Measurements from ENCODE around the gene ARPC2. TPM values are rescaled to one million over a fixed set of nuclear protein-coding genes. Genes with fewer than 3 reads are reported as not detected.

Gene ARPC2
- total RNA-seq, 1 experiment from 2014 or later: 273 TPM

GRCh38 chr2:218296200-218296599 lies 79.2 kb downstream of the ARPC2 start:
- H4K20me1 ChIP-seq (ENCODE audit: insufficient read depth): no peaks in the 10 kb centered on the region
- H3F3A ChIP-seq (ENCODE audit: insufficient read depth, low read depth): peaks cover 69% of the 10 kb centered on the region
- H3K27me3 ChIP-seq (ENCODE audit: insufficient read depth, low read depth): no peaks in the 10 kb centered on the region
- H3K4me2 ChIP-seq: peak overlapping the region; percentile 75
- H3K27ac ChIP-seq: peak overlapping the region; percentile 96
- no peaks in the 10 kb centered on the region for H3K9me2 ChIP-seq (ENCODE audit: insufficient read depth)
- H3K79me2 ChIP-seq (ENCODE audit: low read depth): peaks cover 11% of the 10 kb centered on the region
- DNase-seq: no peak
- no peaks in the 10 kb centered on the region for H3K36me3 ChIP-seq (ENCODE audit: low read depth)
- H3K4me3 ChIP-seq: no peak overlapping the region
- H2AFZ ChIP-seq: no peak overlapping the region
- TF ChIP-seq CTCF (conservative IDR thresholded peaks at IDR 0.05) (no peak), EZH2 (IDR thresholded peaks at IDR 0.05; ENCODE audit: low read depth) (no peak)
- H3K9me3 ChIP-seq (ENCODE audit: insufficient read depth, low read depth): no peaks in the 10 kb centered on the region
- H3K4me1 ChIP-seq (replicated peaks; ENCODE audit: insufficient read depth): peaks cover 69% of the 10 kb centered on the region
- ChIA-PET CTCF (interaction anchor here (1.6 kb wide), 1 partner anchor 9 kb away, joined by 11 read pairs; no protein-coding TSS in a partner anchor), POLR2A (ENCODE audit: unreplicated experiment) (interaction anchor here (0.5 to 0.9 kb wide), 3 partner anchors 13 to 100 kb away, joined by 4 to 15 read pairs (median 6); no protein-coding TSS in a partner anchor)
- intact Hi-C loops (cut with micrococcal nuclease; ENCODE audit: unreplicated experiment): no loop called here
- BruUV-seq (replicated peaks): no TSS peak

- H3K27ac ChIP-seq: peak overlapping the region; percentile 96
- ChIA-PET CTCF (no interaction called here), POLR2A (ENCODE audit: unreplicated experiment) (interaction anchor here (0.5 kb wide), 1 partner anchor 99 kb away, joined by 4 read pairs; no protein-coding TSS in a partner anchor)
- peak overlapping the region; percentile 75 for H3K4me2 ChIP-seq
- intact Hi-C loops (cut with micrococcal nuclease; ENCODE audit: unreplicated experiment): no loop called here
- H3K27me3 ChIP-seq (ENCODE audit: insufficient read depth, low read depth): no peaks in the 10 kb centered on the region
- no peaks in the 10 kb centered on the region for H3K9me3 ChIP-seq (ENCODE audit: insufficient read depth, low read depth)
- no peaks in the 10 kb centered on the region for H3K36me3 ChIP-seq (ENCODE audit: low read depth)
- H3K9me2 ChIP-seq (ENCODE audit: insufficient read depth): no peaks in the 10 kb centered on the region
- H3K4me3 ChIP-seq: no peak overlapping the region
- no peak overlapping the region for H2AFZ ChIP-seq
- H4K20me1 ChIP-seq (ENCODE audit: insufficient read depth): no peaks in the 10 kb centered on the region
- BruUV-seq (replicated peaks): no TSS peak
- no peak for DNase-seq
- peaks cover 5% of the 10 kb centered on the region for H3K79me2 ChIP-seq (ENCODE audit: low read depth)
- peaks cover 72% of the 10 kb centered on the region for H3K4me1 ChIP-seq (replicated peaks; ENCODE audit: insufficient read depth)
- H3F3A ChIP-seq (ENCODE audit: insufficient read depth, low read depth): peaks cover 69% of the 10 kb centered on the region
- no peak for TF ChIP-seq EZH2 (IDR thresholded peaks at IDR 0.05; ENCODE audit: low read depth)
- no peak for TF ChIP-seq CTCF (conservative IDR thresholded peaks at IDR 0.05)
Measured at GRCh38 chr2:218296847-218297246, 79.9 kb downstream of the ARPC2 start.

- CTCF ChIA-PET: interaction anchor here (0.6 to 1.8 kb wide), 4 partner anchors 25 to 98 kb away, joined by 3 to 9 read pairs (median 4); no protein-coding TSS in a partner anchor
- Histone ChIP-seq H3K36me3 (ENCODE audit: low read depth) (no peaks in the 10 kb centered on the region), H3K9me2 (ENCODE audit: insufficient read depth) (no peaks in the 10 kb centered on the region), H3K4me2 (peak overlapping the region; percentile 75), H2AFZ (no peak overlapping the region), H3K79me2 (ENCODE audit: low read depth) (no peaks in the 10 kb centered on the region), H3K4me3 (no peak overlapping the region; the same call in 1 of the 2 replicates), H3K27me3 (ENCODE audit: insufficient read depth, low read depth) (no peaks in the 10 kb centered on the region), H3F3A (ENCODE audit: insufficient read depth, low read depth) (peaks cover 61% of the 10 kb centered on the region), H3K9me3 (ENCODE audit: insufficient read depth, low read depth) (no peaks in the 10 kb centered on the region), H3K4me1 (replicated peaks; ENCODE audit: insufficient read depth) (peaks cover 63% of the 10 kb centered on the region), H3K27ac (peak overlapping the region; percentile 96), H4K20me1 (ENCODE audit: insufficient read depth) (no peaks in the 10 kb centered on the region)
- BruUV-seq (replicated peaks): TSS peak; percentile 94
- no peak for DNase-seq
- POLR2A ChIA-PET (ENCODE audit: unreplicated experiment): interaction anchor here (0.6 to 1.5 kb wide), 5 partner anchors 11 to 107 kb away, joined by 4 to 10 read pairs (median 7); no protein-coding TSS in a partner anchor
- no peak for TF ChIP-seq CTCF (conservative IDR thresholded peaks at IDR 0.05)
- no peak for TF ChIP-seq EZH2 (IDR thresholded peaks at IDR 0.05; ENCODE audit: low read depth)
- intact Hi-C loops (cut with micrococcal nuclease; ENCODE audit: unreplicated experiment): loop anchor here (1.0 to 2.0 kb wide), 6 partner anchors 16 to 596 kb away; no protein-coding TSS in a partner anchor
Measured at GRCh38 chr2:218298314-218298875, 81.4 kb downstream of the ARPC2 start.
